A673 (cell line): Measurements from ENCODE around the gene PDXDC1.
"Not testable (repeated sequence)": the region's sequence is repeated elsewhere in the genome, so short reads cannot be mapped to it uniquely, and the experiment has no call there.

Source experiments
- CTCF ChIP-seq: fragments of 300-800, 200-600 bp; sonication (generic); conservative IDR thresholded peaks from 2 replicates; pipeline ENCODE4 v1.5.1; 2017; ENCODE audit warnings: low read depth, mild to moderate bottlenecking, antibody characterized with exemption, low read length, moderate library complexity, mixed read lengths
- EZH2 ChIP-seq: fragments of 200-600 bp; sonication (generic); IDR thresholded peaks from 2 replicates; pipeline ENCODE4 v1.6.1; 2017; ENCODE audit warnings: borderline replicate concordance, low read depth, mild to moderate bottlenecking, mixed read lengths, antibody characterized with exemption, low read length; ENCODE audit not compliant: poor library complexity, severe bottlenecking

- TF ChIP-seq CTCF, EZH2: not testable (repeated sequence)
These were observed 184.8 kb downstream of the PDXDC1 start for GRCh38 chr16:15159671-15160070.
